ENCODE data around the gene CCER1.

GRCh38 chr12:90925562-90925961, 29.4 kb downstream of the CCER1 start:
- TF ChIP-seq NFE2L2 (conservative IDR thresholded peaks at IDR 0.05; ENCODE audit: low read length) (no peak), CTCF (IDR thresholded peaks at IDR 0.05) (no peak), MYC (IDR thresholded peaks at IDR 0.05; ENCODE audit: borderline replicate concordance, low read length) (no peak), NPAS2 (CRISPR knock-in tag; IDR thresholded peaks at IDR 0.05; ENCODE audit: borderline replicate concordance) (no peak), NR3C1 (IDR thresholded peaks at IDR 0.05) (no peak), PBX3 (IDR thresholded peaks at IDR 0.05) (no peak), REST (IDR thresholded peaks at IDR 0.05) (no peak), POLR2A (IDR thresholded peaks at IDR 0.05; ENCODE audit: low read length) (no peak), MAX (IDR thresholded peaks at IDR 0.05) (no peak), CHD2 (IDR thresholded peaks at IDR 0.05; ENCODE audit: low read length, partially characterized antibody) (no peak), POLR2AphosphoS2 (conservative IDR thresholded peaks at IDR 0.05; ENCODE audit: low read length) (no peak), EP300 (IDR thresholded peaks at IDR 0.05) (no peak)
